GM23338 (cell line): ENCODE results near the gene ADD1. TPM values are rescaled to one million over a fixed set of nuclear protein-coding genes. Genes with fewer than 3 reads are reported as not detected.

Experiments
- ATAC-seq: fragments of 200-7000 bp; cut with Tn5 transposase; 3 replicates; pipeline ENCODE4 v1.9.1; 2020
- DNase-seq: peaks from one replicate; pipeline ENCODE4 v3.0.0-alpha.2; 2015; ENCODE audit warnings: low spot score
- H2AFZ ChIP-seq: fragments of 200-600 bp; sonication (generic); 2 replicates; pipeline ENCODE4 v1.8.0; 2016; ENCODE audit warnings: antibody characterized with exemption, mild to moderate bottlenecking, moderate library complexity
- H3F3A ChIP-seq: fragments of 200-600 bp; sonication (generic); replicated peaks from 2 replicates; pipeline ENCODE4 v1.8.0; 2017; ENCODE audit warnings: antibody characterized with exemption, mixed run types, low read depth
- H3K27ac ChIP-seq: fragments of 200-600 bp; sonication (generic); 2 replicates; pipeline ENCODE4 v1.6.1; 2016; ENCODE audit warnings: low read depth
- H3K27me3 ChIP-seq: fragments of 200-600 bp; sonication (generic); 2 replicates; pipeline ENCODE4 v1.8.0; 2016; ENCODE audit warnings: mild to moderate bottlenecking, mixed run types, moderate library complexity; ENCODE audit not compliant: insufficient read depth
- H3K36me3 ChIP-seq: fragments of 200-600 bp; sonication (generic); 2 replicates; pipeline ENCODE4 v1.8.0; 2016; ENCODE audit warnings: mild to moderate bottlenecking; ENCODE audit not compliant: insufficient read depth
- H3K4me1 ChIP-seq: fragments of 200-600 bp; sonication (generic); 2 replicates; pipeline ENCODE4 v1.8.0; 2016; ENCODE audit warnings: mild to moderate bottlenecking, moderate library complexity; ENCODE audit not compliant: insufficient read depth
- H3K4me2 ChIP-seq: fragments of 200-600 bp; sonication (generic); 2 replicates; pipeline ENCODE4 v1.7.1; 2017; ENCODE audit warnings: mixed run types
- H3K4me3 ChIP-seq: fragments of 200-600 bp; sonication (generic); 2 replicates; pipeline ENCODE4 v1.6.1; 2016; ENCODE audit warnings: mixed run types
- H3K79me2 ChIP-seq: fragments of 200-600 bp; sonication (generic); replicated peaks from 2 replicates; pipeline ENCODE4 v1.8.0; 2017; ENCODE audit warnings: mild to moderate bottlenecking; ENCODE audit not compliant: insufficient read depth
- H3K9me2 ChIP-seq: fragments of 200-600 bp; sonication (generic); 2 replicates; pipeline ENCODE4 v1.8.0; 2017; ENCODE audit not compliant: insufficient read depth
- H4K20me1 ChIP-seq: fragments of 200-600 bp; sonication (generic); replicated peaks from 2 replicates; pipeline ENCODE4 v1.8.0; 2017; ENCODE audit warnings: mild to moderate bottlenecking; ENCODE audit not compliant: insufficient read depth
- H3K27ac Mint-ChIP-seq: 2 replicates; pipeline ENCODE4 v1.8.0; 2020; ENCODE audit warnings: inconsistent platforms, mild to moderate bottlenecking, moderate library complexity, mixed read lengths
- H3K27me3 Mint-ChIP-seq: 3 replicates; pipeline ENCODE4 v1.8.0; 2022; ENCODE audit warnings: low read depth, mild to moderate bottlenecking, moderate library complexity, mixed read lengths, inconsistent platforms; ENCODE audit not compliant: insufficient read depth, poor library complexity
- H3K36me3 Mint-ChIP-seq: 3 replicates; pipeline ENCODE4 v1.8.0; 2021; ENCODE audit warnings: low read depth, mild to moderate bottlenecking, inconsistent platforms, moderate library complexity, mixed read lengths
- H3K4me1 Mint-ChIP-seq: 3 replicates; pipeline ENCODE4 v1.8.0; 2020; ENCODE audit warnings: mild to moderate bottlenecking, inconsistent platforms, mixed read lengths
- H3K4me3 Mint-ChIP-seq: 3 replicates; pipeline ENCODE4 v1.8.0; 2021; ENCODE audit warnings: moderate library complexity, mild to moderate bottlenecking, inconsistent platforms, mixed read lengths
- H3K9me3 Mint-ChIP-seq: 3 replicates; pipeline ENCODE4 v1.8.0; 2020; ENCODE audit warnings: moderate library complexity, mild to moderate bottlenecking, inconsistent platforms, mixed read lengths
- CREB1 ChIP-seq: fragments of 250-450 bp; sonication (Bioruptor Pico); IDR thresholded peaks from 2 replicates; pipeline ENCODE4 v1.5.0; 2020; ENCODE audit warnings: low read depth, mild to moderate bottlenecking, moderate library complexity
- CTCF ChIP-seq, 2 experiments: fragments of 200-600 bp in 1 of 2; sonication (generic) in 1 of 2; conservative IDR thresholded peaks; 2 replicates each; pipeline versions ENCODE4 v1.5.1 to v1.6.1; 2016 to 2017; ENCODE audit warnings: antibody characterized with exemption in 2 of 2, low read depth in 2 of 2, mild to moderate bottlenecking in 2 of 2, moderate library complexity in 1 of 2
- ETS1 ChIP-seq: IDR thresholded peaks from 2 replicates; pipeline ENCODE4 v1.6.1; 2016; ENCODE audit warnings: antibody characterized with exemption
- EZH2 ChIP-seq: fragments of 200-600 bp; sonication (generic); IDR thresholded peaks from one replicate; pipeline ENCODE4 v1.8.0; 2017; ENCODE audit warnings: antibody characterized with exemption, mild to moderate bottlenecking, low read depth; ENCODE audit not compliant: unreplicated experiment
- EZH2phosphoT487 ChIP-seq: fragments of 200-600 bp; sonication (generic); IDR thresholded peaks from one replicate; pipeline ENCODE4 v1.8.1; 2018; ENCODE audit warnings: antibody characterized with exemption; ENCODE audit not compliant: unreplicated experiment
- JUNB ChIP-seq: IDR thresholded peaks from one replicate; pipeline ENCODE4 v1.6.1; 2016; ENCODE audit warnings: antibody characterized with exemption; ENCODE audit not compliant: unreplicated experiment
- NANOG ChIP-seq: IDR thresholded peaks from 2 replicates; pipeline ENCODE4 v1.6.1; 2016; ENCODE audit warnings: antibody characterized with exemption, borderline replicate concordance
- POLR2AphosphoS5 ChIP-seq: IDR thresholded peaks from 2 replicates; pipeline ENCODE4 v1.6.1; 2016; ENCODE audit warnings: antibody characterized with exemption, low read depth
- REST ChIP-seq: IDR thresholded peaks from one replicate; pipeline ENCODE4 v1.6.1; 2018; ENCODE audit warnings: antibody characterized with exemption; ENCODE audit not compliant: unreplicated experiment
- STAT1 ChIP-seq: IDR thresholded peaks from one replicate; pipeline ENCODE4 v1.6.1; 2016; ENCODE audit warnings: antibody characterized with exemption; ENCODE audit not compliant: unreplicated experiment
- ZNF114 ChIP-seq: fragments of 250-450 bp; sonication (Bioruptor Pico); IDR thresholded peaks from 2 replicates; pipeline ENCODE4 v1.5.0; 2020; ENCODE audit warnings: mild to moderate bottlenecking, moderate library complexity
- ZNF331 ChIP-seq: fragments of 250-450 bp; sonication (Bioruptor Pico); IDR thresholded peaks from 2 replicates; pipeline ENCODE4 v1.5.0; 2020; ENCODE audit warnings: low read depth, mild to moderate bottlenecking, moderate library complexity
- ZNF462 ChIP-seq: fragments of 250-450 bp; sonication (Bioruptor Pico); IDR thresholded peaks from 2 replicates; pipeline ENCODE4 v1.5.0; 2020; ENCODE audit warnings: mild to moderate bottlenecking, moderate library complexity
- polyA plus RNA-seq: library from polyadenylated mRNA; unstranded; fragments of >200 nt; fragmentation: Nextera tagmentation; extraction: Ambion mirVana; gene quantifications from 2 replicates; pipeline ENCODE4 v1.2.1, GENCODE V29; 2016
- total RNA-seq: library from RNA; depleted of rRNA; stranded (reverse); fragments of >200 nt; shearing (Covaris generic); gene quantifications from 2 replicates; pipeline ENCODE4 v1.2.3, GENCODE V29; 2014

Gene ADD1
- total and polyA plus RNA-seq, 2 experiments from 2014 or later: 126 to 144 TPM

- Histone ChIP-seq H3K4me3 (no peak overlapping the region), H3K27me3 (no peaks in the 10 kb centered on the region), H4K20me1 (peaks cover 10% of the 10 kb centered on the region), H3K27ac (no peak overlapping the region), H2AFZ (no peak overlapping the region), H3K4me2 (no peak overlapping the region), H3K9me2 (no peaks in the 10 kb centered on the region), H3K79me2 (peaks cover 5% of the 10 kb centered on the region), H3F3A (peaks cover 29% of the 10 kb centered on the region; the same call in 1 of the 2 replicates), H3K4me1 (no peaks in the 10 kb centered on the region), H3K36me3 (peaks cover 56% of the 10 kb centered on the region)
- Mint-ChIP-seq H3K27ac (peak overlapping the region; percentile 44; the same call in 1 of the 2 replicates), H3K27me3 (peaks cover 18% of the 10 kb centered on the region), H3K36me3 (peaks cover 99% of the 10 kb centered on the region), H3K4me3 (no peak overlapping the region; the same call in 2 of the 3 replicates), H3K4me1 (peaks cover 6% of the 10 kb centered on the region), H3K9me3 (no peaks in the 10 kb centered on the region)
- DNase-seq: no peak
- TF ChIP-seq CREB1: no peak
- no peak for TF ChIP-seq NANOG
- no peak for TF ChIP-seq ZNF462 (CRISPR knock-in tag)
- no peak for TF ChIP-seq ETS1
- TF ChIP-seq REST: no peak
- TF ChIP-seq JUNB: no peak
- no peak for TF ChIP-seq EZH2phosphoT487
- 0 out of 2 replicates have a peak, but pooled peaks have one; percentile 16 for TF ChIP-seq POLR2AphosphoS5
- TF ChIP-seq EZH2: no peak
- no peak for TF ChIP-seq STAT1
- peak; percentile 6 to 12; a peak in 1 of 4 replicates for TF ChIP-seq CTCF (conservative IDR thresholded peaks at IDR 0.05; ENCODE audit: low read depth in 2 of 2)
- no peak for TF ChIP-seq ZNF331 (CRISPR knock-in tag)
- no peak for TF ChIP-seq ZNF114 (CRISPR knock-in tag)
- ATAC-seq: peak; percentile 10; the same call in 2 of the 3 replicates
Measured at GRCh38 chr4:2942037-2942531, 98.4 kb downstream of the ADD1 start.
